DMS114 treated with DMSO at 0.1 percent for 48 hours (cell line): ENCODE measurements around the gene ITGB7.
A peak's percentile ranks its signal among the peaks of the same experiment; 100 is the strongest.

ENCODE experiments used
- DNase-seq: peaks from one replicate; lab custom pipeline; 2025; ENCODE audit not compliant: unreplicated experiment; lab: John Stamatoyannopoulos, UW

The ITGB7 gene, protein sequence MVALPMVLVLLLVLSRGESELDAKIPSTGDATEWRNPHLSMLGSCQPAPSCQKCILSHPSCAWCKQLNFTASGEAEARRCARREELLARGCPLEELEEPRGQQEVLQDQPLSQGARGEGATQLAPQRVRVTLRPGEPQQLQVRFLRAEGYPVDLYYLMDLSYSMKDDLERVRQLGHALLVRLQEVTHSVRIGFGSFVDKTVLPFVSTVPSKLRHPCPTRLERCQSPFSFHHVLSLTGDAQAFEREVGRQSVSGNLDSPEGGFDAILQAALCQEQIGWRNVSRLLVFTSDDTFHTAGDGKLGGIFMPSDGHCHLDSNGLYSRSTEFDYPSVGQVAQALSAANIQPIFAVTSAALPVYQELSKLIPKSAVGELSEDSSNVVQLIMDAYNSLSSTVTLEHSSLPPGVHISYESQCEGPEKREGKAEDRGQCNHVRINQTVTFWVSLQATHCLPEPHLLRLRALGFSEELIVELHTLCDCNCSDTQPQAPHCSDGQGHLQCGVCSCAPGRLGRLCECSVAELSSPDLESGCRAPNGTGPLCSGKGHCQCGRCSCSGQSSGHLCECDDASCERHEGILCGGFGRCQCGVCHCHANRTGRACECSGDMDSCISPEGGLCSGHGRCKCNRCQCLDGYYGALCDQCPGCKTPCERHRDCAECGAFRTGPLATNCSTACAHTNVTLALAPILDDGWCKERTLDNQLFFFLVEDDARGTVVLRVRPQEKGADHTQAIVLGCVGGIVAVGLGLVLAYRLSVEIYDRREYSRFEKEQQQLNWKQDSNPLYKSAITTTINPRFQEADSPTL

DNA sequence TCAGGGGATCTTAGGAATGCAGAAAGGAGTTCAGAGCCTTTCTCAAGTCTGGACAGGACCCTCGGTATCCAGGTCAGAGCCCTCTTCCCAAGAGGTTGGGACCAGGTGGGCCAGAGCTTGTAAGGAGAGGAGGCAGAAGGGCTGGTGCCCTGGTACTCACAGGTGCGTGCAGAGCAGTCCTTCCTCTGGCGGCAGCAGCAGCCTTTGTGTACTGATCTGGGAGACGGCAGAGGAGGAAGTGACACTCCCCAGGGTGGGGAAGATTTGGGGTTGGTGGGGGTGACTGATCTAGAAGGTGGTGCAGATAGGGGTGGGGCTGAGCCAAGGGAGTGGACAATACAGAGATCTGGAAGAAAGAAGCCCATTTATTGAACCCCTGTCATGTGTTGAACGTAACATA lies at the start of gene ITGB7:
ITGB7 (minus strand) TSS at position 210 of the 400 bp plus-strand sequence. CDS start 6,808 bp downstream, outside the sequence.
- DNase-seq, result no peak

DNA sequence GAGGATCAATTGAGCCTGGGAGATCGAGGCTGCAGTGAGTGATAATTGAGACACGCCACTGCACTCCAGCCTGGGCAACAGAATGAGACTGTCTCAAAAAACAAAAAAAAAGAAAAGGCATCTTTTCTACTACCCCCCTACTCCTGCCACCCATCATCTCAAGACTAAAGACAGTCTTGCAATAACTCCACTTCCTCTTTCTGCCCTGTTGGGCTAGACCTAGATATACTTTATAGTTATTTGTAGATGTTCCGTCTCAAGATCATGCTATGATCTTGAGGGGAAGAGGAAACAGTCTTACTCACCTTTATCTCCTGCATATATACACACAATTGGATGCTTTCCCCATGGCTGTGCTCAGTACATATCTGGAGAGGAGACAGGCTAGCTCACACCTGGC lies 48.9 kb upstream of the ITGB7 start:
- no peak for DNase-seq

DNA sequence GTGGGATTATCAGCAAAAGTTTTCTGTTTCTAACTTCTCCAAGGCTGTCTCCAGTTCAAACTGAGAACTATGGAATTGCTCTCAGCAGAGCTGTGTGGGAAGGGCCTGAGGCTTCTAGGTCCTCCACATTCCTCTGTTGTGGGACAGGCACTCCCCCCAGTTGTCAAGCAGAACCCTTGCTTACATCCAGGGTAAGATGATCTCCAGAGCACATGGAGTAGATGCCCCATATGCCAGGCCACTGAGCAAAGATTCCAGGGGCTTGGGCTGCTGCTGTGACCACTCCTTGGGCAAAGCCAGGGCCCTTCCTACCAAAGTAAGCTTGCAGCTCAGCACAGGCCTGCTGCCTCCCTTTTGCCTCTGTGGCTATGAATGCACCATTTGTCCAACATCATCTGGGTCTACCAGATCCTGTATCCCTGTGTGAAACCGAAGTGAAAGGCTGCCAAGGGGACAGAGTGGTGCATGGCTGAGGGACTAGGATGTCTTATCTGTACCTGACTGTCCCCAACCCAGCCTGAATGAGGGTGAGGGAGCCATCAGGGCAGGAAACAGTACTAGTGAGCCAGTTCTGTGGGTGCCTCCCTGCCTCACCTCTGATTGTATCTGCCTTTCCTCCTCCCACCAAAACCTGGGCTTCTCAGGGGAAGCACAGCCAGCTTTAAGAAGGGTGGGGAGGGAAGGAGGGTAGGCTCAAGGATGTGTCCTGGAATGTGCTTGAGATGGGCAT lies 47.9 kb upstream of the ITGB7 start:
- no peak for DNase-seq

GRCh38 chr12:53253298-53253697 lies 46.2 kb upstream of the ITGB7 start:
- DNase-seq, result no peak

DNA sequence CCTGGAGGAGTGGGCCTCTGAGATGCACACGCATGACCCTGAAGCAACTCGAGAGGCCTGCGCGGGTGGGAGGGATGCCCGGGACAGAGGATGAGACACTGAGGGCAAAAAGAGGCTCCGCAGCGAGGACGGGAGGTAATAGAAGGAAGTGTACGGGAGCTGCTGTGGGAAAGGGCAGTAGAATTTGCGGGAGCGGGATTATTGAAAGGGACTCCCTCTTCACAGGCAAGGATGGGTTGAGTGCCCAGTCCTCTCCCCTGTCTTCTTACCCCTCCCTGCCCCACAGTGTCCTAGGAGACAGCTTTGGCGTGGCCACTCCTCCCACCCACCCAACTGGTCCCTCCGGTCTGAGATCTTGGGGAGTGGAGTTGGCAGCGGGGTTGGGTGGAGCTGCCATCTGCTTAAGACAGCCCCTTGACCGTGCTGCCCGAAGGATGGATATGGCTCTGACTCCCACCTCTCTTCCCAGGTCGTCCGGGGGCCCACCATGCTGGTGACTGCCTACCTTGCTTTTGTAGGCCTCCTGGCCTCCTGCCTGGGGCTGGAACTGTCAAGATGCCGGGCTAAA lies 45.4 kb upstream of the ITGB7 start:
- DNase-seq, result no peak

GRCh38 chr12:53251477-53252348 lies 44.7 kb upstream of the ITGB7 start:
- DNase-seq, result peak; percentile 65

DNA sequence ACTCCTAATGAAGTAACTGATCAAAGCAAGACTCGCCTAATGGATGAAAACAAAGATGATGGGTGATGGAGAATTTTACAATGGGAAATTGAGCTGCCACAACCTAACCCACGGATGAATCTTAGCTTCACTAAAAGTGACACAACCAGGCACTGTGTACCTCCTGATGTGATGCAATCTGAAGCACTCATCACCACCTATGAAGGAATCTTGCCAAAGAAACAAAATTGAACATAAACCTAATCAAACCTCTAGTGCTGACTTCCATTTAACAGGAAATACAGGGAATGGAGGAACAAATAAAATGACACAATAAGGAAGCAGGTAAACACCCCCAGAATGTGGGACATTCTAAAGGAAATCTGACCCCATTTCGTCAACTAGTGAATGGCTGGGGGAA lies 38.2 kb upstream of the ITGB7 start:
- DNase-seq, result no peak

- no peak for DNase-seq
These were observed 37.3 kb upstream of the ITGB7 start for GRCh38 chr12:53244337-53244736.

- DNase-seq, result no peak
These were observed 34.8 kb upstream of the ITGB7 start for GRCh38 chr12:53241623-53242412.

DNA sequence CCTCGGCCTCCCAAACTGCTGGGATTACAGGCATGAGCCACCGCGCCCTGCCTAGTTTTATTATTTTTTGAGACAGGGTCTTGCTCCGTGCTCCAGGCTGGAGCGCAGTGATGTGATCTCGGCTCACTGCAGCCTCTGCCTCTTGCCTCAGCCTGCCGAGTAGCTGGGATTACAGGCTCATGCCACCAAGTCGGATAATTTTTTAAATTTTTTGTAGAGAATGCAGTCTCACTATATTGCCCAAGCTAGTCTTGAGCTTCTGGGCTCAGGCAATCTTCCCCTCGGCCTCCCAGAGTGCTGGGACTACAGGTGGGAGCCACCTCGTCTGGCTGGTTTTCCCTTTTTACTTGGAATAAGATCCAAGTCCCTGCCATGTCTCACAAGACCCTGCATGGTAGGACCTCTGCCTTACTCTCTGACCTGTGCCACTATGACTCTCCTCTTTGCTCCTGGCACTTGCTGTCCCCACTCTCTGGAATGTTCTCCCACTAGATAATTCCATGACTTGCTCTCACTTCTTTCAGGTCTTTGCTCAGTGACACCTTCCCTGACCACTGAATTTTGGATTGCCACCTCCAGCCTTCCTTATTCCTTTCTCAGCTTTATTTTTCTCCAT lies 32.7 kb upstream of the ITGB7 start:
- DNase-seq, result no peak

- no peak for DNase-seq
These were observed 29.5 kb upstream of the ITGB7 start for GRCh38 chr12:53236443-53237111.

DNA sequence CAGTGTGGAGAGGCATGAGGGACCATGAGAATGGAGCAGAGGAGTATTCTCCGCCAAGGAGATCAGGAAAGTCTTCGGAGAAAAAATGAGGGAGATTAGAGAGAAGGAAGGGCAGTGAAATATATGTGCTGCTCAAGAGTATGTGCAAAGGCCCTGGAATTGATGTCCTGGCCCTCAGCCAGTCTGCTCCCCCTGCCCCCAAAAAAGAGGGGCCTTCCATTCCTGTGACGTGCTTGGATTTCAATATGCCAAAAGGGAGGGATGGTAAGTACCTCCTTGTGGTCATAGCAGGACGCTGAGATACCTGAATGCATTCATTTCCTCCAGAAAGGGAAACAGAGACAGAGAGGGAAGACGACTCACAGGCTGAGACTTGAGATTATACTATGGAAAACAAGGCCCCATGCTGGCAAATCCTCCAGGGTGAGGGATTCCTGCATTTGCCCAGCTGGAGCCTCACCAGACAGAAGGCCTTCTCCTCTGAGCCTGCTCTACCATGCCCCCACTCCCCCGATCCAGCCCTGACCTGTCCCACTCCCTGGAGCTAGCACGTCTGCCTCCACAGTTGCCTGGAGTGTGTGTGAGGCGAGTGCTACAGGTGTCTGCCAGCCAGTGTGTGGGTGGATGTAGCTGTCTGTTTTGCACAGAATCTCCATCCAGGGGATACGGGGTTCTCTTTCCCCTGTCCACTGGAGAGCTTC lies 28.8 kb upstream of the ITGB7 start:
- DNase-seq, result no peak

GRCh38 chr12:53235164-53235563 lies 28.1 kb upstream of the ITGB7 start:
- DNase-seq, result no peak

DNA sequence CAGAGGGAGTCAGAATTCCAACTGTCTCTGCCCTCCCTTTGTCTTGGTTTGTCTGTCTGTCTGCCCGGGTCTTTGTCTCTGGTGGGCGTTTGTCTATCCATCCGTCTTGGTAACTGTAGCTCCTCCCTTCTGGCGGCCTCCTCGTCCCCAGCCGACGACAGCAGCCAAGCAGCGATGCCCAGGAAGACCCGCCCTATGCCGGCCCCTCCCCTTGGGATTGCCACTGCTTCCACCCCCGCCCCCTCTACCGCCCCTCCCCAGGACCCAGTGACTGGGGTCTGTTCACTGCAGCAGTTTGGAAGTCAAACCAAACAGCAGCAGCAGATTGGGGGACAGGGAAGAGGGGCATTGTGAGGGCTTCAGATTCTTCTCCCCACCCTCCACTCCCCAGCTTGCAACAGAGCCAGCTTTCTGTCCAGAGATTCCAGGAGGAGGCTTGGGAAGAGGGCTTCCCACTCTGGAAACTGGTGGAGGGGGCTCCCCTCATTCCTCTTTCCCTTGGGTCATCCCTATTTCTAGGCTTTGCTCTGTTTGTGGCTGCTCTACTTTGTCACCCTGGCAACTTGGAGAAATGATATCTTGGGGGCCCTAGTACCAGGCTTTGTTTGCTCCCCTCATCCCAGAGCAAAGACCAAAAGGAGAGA lies 27.3 kb upstream of the ITGB7 start:
- no peak for DNase-seq

DNA sequence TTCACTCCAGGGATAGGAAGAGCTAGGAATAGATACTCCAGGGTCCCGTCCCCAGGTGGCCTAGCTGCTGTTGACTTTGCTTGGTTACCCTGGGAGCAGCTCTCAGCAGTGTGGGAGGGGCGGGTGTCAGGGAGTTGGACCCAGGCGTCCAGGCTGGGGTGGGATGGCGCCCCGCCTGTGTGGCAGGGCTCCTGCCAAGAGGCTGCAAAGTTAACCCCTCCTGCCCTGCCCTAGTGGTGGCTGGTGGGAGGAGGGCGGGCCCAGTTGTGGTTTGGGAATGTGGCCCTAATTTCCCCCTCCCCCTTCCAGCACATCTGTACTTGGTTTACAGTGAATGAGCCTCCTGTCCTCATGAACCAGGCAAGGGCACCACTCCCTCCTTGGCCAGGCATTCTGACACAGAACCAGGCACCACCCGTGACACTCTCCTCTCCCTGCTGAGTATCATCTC lies 26.6 kb upstream of the ITGB7 start:
- no peak for DNase-seq

GRCh38 chr12:53232646-53233461 lies 25.8 kb upstream of the ITGB7 start:
- DNase-seq, result no peak
